GM18867 (cell line): Measurements from ENCODE around the gene RPL7L1.
"Not testable (repeated sequence)": the region's sequence is repeated elsewhere in the genome, so short reads cannot be mapped to it uniquely, and the experiment has no call there.

Source experiments
- ATAC-seq: cut with Tn5 transposase; IDR thresholded peaks from one replicate; pipeline ENCODE4 v1.9.1; 2021; ENCODE audit warnings: mild to moderate bottlenecking, moderate library complexity; ENCODE audit not compliant: unreplicated experiment

RPL7L1 gene

DNA sequence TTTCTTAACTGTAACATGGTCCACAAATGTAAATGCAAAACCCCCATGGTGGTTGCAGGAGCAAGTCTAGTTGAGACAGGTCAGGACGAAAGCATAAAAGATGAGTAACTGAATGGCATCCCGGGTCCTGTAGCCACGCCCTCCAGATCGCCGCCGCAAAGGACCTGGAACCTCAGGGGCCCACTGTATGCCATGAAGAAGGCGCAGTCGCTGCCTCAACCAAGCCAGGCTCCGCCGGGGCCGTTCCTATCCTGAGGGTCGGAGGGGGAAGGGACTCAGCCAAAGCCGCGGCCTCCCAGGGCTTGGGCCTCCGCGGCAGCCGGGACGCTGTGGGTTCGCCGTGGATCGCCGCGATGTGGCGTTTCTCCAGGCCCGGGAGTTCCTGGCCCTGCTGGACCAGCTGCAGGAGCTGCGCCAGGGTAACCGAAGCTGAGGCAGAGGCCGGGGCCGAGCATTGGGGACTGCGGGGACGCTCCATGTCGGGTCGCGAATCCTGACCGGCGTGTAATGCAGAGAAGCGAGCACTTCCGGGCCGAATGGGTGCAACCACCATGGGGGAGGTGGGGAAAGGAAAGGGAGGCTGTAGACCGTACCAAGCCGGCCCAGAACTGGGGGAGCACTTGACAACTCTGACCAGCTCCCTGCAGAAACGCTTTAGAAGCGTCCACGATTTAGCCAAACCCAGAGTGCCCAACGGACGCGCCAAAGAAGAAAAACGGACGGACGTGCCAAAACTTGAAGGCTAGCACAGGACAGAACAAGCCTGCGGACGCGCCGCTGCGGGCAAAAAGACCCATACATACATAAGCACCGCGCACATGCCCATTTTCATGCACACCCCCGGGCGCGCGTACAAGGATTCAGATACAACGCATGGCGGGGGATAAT is 11.1 kb downstream of the RPL7L1 start:
- peak; percentile 93 for ATAC-seq

DNA sequence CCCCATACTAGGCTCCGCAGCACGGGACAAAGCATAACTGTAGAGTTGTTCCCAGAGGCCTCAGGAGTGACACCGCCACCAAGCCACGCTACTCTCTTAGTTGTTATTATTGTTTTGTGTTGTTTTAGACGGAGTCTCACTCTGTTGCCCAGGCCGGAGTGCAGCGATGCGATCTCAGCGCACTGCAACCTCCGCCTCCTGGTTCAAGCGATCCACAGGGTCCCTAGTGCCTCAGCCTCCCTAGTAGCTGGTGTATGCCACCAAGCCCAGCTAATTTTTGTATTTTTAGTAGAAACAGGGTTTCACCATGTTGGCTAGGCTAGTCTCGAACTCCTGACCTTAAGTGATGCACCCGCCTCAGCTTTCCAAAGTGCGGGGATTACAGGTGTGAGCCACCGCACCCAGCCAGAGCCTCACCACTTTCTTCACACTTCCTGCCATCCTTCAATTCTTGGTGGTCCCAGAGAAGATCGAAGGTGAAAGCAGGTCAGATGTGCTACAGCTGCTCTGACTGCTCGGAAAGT is 11.8 kb downstream of the RPL7L1 start:
- no peak for ATAC-seq

GRCh38 chr6:42894041-42894828 is 14.8 kb downstream of the RPL7L1 start:
- ATAC-seq: not testable (repeated sequence)

GRCh38 chr6:42896178-42896719 is 16.8 kb downstream of the RPL7L1 start:
- no peak for ATAC-seq

DNA sequence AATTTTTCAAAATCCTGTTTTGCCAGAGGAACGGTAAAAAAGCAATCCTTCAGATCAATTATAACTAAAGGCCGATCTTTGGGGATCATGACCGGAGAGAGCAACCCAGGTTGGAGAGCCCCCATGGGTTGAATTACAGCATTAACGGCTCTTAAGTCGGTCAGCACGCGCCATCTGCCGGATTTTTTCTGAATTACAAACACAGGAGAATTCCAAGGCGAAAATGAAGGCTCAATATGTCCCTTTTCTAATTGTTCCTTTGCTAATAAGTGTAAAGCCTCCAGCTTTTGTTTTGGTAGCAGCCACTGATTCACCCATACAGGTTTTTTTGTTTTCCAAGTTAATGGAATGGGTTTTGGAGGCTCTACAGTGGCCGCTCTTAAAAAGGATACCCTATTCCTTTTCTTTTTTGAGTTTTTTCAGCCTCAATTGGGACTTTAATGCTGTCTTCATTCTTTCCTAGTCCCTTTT is 19.5 kb downstream of the RPL7L1 start:
- ATAC-seq: no peak

DNA sequence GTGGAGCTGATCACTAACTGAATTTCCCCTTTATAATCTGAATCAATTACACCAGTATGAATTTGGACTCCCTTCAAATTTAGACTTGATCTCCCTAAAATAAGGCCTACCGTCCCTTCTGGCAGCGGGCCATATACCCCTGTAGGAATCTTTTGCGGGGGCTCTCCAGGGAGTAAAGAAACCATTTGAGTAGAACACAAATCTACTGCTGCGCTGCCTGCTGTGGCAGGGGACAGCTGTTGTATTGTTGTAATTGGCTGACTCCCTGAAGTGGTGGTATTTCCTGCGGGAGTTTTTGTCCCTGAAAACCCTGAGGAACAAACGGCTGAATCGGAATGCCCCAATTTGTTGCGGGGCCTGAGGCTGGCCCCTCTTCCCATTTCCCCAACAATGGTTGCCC is 20.5 kb downstream of the RPL7L1 start:
- no peak for ATAC-seq

- ATAC-seq: peak; percentile 58
Observed at GRCh38 chr6:42901538-42901957, 22.1 kb downstream of the RPL7L1 start.

GRCh38 chr6:42902429-42903263 is 23.2 kb downstream of the RPL7L1 start:
- ATAC-seq: not testable (repeated sequence)

DNA sequence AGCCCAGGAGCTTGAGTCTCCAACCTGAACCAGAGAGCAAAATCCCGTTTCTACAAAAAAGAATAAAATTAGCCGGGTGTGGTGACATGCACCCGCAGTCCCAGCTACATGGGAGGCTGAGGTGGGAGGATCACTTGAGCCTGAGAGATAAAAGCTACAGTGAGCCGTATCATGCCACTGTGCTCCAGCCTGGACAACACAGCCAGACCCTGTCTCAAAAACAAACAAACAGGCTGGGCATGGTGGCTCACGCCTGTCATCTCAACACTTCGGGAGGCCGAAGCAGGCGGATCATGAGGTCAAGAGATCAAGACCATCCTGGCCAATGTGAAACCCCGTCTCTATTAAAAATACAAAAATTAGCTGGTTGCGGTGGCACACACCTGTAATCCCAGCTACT is 25.1 kb downstream of the RPL7L1 start:
- no peak for ATAC-seq

- ATAC-seq: no peak
Observed at GRCh38 chr6:42907336-42907735, 27.9 kb downstream of the RPL7L1 start.

DNA sequence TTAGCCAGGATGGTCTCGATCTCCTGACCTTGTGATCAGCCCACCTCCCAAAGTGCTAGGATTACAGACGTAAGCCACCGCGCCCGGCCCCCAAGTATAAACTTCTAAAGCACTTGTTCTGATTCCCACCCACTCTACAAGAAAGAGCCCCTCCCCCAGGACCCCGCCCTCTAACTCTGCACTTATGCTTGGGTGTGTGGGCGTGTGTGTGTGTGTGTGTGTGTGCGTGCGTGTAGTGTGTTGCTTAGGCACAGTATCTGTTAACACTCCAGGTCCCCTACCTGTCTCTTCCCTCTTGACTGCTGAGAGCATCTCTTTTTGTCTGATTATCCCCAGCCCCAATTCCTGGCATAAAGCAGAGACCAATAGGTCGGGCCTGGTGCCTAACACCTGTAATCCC is 30.4 kb downstream of the RPL7L1 start:
- no peak for ATAC-seq

DNA sequence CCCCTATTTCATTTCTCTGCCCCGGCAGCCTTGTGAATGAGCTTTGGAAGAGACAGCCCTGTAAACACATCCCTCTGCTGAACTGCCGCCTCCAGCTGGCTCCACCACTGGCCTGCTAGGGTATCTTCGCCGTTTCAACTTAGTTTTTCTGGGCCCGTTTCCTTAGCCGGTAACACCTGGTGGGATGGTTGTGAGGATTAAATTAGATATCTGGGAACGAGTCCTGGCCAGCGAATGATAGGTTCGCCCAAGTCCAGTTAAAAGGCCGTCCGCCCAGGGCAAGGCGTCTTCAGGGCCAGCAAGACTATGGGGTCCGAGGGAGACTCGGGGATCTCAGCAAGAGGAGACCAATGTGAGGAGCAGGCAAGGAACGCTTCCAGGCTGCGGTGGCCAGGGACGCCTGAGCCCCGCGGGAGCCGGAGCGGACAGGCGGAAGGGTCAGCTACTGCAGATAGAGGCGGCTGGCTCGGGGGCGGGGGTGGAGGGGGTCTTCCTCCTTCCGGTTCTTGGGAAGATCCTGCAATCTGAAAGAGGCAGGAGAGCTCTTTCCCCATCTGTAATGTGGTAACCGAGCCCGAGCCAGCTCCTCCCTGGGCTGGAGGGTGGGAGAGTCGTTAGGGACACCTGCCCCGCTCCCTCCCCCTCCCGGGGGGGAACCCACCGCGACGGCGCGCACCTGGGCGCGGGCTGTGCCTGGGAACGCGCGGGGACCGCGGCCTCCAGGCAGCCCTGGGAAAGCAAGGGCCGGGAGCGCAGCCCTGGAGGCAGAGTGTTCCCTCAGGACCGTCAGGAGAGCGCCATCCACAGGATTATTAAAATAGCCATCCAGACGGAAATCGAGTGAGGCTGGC is 32.0 kb downstream of the RPL7L1 start:
- no peak for ATAC-seq

- ATAC-seq: no peak
Observed at GRCh38 chr6:42914546-42914945, 35.1 kb downstream of the RPL7L1 start.

DNA sequence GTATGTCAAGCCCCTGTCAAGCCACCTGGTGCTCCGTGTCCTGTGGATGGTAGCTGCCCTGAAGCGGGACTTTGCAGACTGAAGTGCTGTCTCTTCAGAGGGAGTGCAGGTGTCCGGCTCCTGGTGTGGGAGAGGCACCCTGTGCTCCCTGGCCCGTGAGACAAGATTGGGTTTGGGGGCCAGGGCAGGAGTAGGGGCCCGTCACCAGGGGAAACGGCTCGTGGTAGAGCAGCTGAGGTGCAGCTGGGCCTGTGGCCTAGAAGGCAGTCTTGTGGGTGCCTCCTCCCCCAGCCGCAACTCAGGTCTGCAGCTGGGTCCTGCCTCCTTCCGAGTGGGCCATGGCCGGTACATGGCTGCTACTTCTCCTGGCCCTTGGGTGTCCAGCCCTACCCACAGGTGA is 36.3 kb downstream of the RPL7L1 start, which contains the start of gene PTCRA:
Gene PTCRA (plus strand): TSS at position 322 of the 400 bp plus-strand sequence. CDS start 17 bp downstream, at position 339.
- no peak for ATAC-seq

DNA sequence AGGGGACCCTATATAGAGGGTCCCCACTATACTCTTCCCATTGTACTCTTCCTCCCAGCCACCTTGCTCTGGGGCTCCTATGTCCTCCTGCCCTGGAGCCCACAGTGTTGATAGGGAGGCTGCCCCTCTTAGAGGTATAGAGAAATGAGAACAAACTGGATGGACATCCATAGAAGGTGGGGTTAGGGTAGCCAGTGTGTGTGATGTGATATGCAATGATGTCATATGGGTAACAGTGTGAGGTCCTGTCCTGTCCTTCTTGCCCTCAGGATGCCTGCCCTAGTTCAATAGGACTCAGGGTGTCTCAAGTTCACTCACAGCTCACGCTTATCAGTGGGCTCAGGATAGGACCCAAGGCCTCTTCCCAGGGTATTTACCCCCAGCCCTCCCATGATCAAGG is 36.9 kb downstream of the RPL7L1 start:
- ATAC-seq: no peak

DNA sequence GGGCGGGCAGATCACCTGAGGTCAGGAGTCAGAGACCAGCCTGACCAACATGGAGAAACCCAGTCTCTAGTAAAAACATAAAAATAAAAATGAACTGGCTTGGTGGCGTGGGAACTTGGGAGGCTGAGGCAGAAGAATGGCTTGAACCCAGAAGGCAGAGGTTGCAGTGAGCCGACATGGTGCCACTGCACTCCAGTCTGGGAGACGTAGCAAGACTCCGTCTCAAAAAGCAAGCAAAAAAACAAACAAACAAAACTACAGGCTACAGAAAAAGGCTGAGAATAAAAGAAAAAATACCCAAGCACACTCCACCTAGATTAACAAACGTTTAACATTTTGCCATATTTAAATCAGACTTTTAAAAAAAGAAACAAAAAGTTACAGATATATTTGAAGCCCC is 42.4 kb downstream of the RPL7L1 start:
- ATAC-seq: no peak

GRCh38 chr6:42923666-42924065 is 44.2 kb downstream of the RPL7L1 start:
- ATAC-seq: no peak

DNA sequence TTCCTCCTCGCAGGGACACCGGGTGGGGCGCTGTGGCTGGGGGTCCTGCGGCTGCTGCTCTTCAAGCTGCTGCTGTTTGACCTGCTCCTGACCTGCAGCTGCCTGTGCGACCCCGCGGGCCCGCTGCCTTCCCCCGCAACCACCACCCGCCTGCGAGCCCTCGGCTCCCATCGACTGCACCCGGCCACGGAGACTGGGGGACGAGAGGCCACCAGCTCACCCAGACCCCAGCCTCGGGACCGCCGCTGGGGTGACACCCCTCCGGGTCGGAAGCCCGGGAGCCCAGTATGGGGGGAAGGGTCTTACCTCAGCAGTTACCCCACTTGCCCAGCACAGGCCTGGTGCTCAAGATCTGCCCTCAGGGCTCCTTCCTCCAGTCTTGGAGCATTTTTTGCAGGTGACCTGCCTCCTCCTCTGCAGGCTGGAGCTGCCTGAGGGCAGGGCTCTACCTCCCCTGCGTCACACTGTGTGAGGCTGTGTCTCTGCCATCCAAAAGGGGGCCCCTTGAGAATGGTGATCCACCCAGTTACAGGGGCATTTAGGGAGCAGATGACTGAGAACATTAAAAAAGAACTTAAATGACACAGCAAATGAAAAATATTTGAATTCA is 45.9 kb downstream of the RPL7L1 start:
- no peak for ATAC-seq
